HepG2 (cell line): ENCODE measurements around the gene NRGN. TPM values are rescaled to one million over a fixed set of nuclear protein-coding genes. Genes with fewer than 3 reads are reported as not detected.

Experiments
- CREB1 ChIP-seq, 2 experiments: fragments of 450-650 bp in 1 of 2; IDR thresholded peaks; 2 replicates each; pipeline ENCODE4 v1.6.1; 2016 to 2017; ENCODE audit warnings: control low read depth in 1 of 2, mild to moderate bottlenecking in 1 of 2, missing compliant biosample characterization in 1 of 2, missing genetic modification characterization in 1 of 2
- CREBL2 ChIP-seq: sonication (generic); formaldehyde crosslinking; IDR thresholded peaks from 2 replicates; pipeline ENCODE4 v1.8.1; 2023; ENCODE audit warnings: missing genetic modification reagents, mild to moderate bottlenecking, borderline replicate concordance
- FOSL1 ChIP-seq: sonication (generic); formaldehyde crosslinking; IDR thresholded peaks from 2 replicates; pipeline ENCODE4 v1.9.0; 2021; ENCODE audit warnings: missing genetic modification reagents, borderline replicate concordance
- FOXK1 ChIP-seq: sonication (generic); formaldehyde crosslinking; IDR thresholded peaks from 2 replicates; pipeline ENCODE4 v1.4.0; 2020; ENCODE audit warnings: low read depth, missing genetic modification reagents, borderline replicate concordance
- FOXM1 ChIP-seq: sonication (generic); formaldehyde crosslinking; IDR thresholded peaks from 2 replicates; pipeline ENCODE4 v1.5.0; 2020; ENCODE audit warnings: missing genetic modification reagents
- MYC ChIP-seq: sonication (generic); formaldehyde crosslinking; IDR thresholded peaks from 2 replicates; pipeline ENCODE4 v1.9.0; 2021; ENCODE audit warnings: missing genetic modification reagents, borderline replicate concordance
- RNF2 ChIP-seq: fragments of 450-650 bp; conservative IDR thresholded peaks from 2 replicates; pipeline ENCODE4 v1.6.1; 2016; ENCODE audit warnings: low read depth
- SATB2 ChIP-seq: sonication (generic); formaldehyde crosslinking; IDR thresholded peaks from 2 replicates; pipeline ENCODE4 v1.5.0; 2020; ENCODE audit warnings: missing genetic modification reagents
- SMAD3 ChIP-seq: sonication (generic); formaldehyde crosslinking; IDR thresholded peaks from 2 replicates; pipeline ENCODE4 v1.4.0; 2020; ENCODE audit warnings: missing genetic modification reagents
- SOX5 ChIP-seq: IDR thresholded peaks from 2 replicates; pipeline ENCODE4 v1.6.1; 2016; ENCODE audit warnings: borderline replicate concordance
- SP2 ChIP-seq: sonication (generic); formaldehyde crosslinking; IDR thresholded peaks from 2 replicates; pipeline ENCODE4 v1.5.1; 2020; ENCODE audit warnings: mild to moderate bottlenecking, missing genetic modification reagents
- THAP11 ChIP-seq: IDR thresholded peaks from 2 replicates; pipeline ENCODE4 v1.6.1; 2016; ENCODE audit warnings: missing biosample characterization, missing genetic modification reagents
- ZBTB39 ChIP-seq: sonication (generic); formaldehyde crosslinking; IDR thresholded peaks from 2 replicates; pipeline ENCODE4 v1.5.0; 2020; ENCODE audit warnings: missing genetic modification reagents
- ZHX2 ChIP-seq, 2 experiments: sonication (generic) in 1 of 2; formaldehyde crosslinking in 1 of 2; IDR thresholded peaks; 2 replicates each; pipeline versions ENCODE4 v1.6.1 to v1.9.0; 2014 to 2022; ENCODE audit warnings: antibody characterized with exemption in 1 of 2, borderline replicate concordance in 1 of 2, inconsistent platforms in 1 of 2, low read depth in 1 of 2, missing genetic modification reagents in 1 of 2
- ZKSCAN5 ChIP-seq: sonication (generic); formaldehyde crosslinking; IDR thresholded peaks from 2 replicates; pipeline ENCODE4 v1.5.1; 2020; ENCODE audit warnings: mild to moderate bottlenecking, missing genetic modification reagents
- ZNF225 ChIP-seq: sonication (generic); formaldehyde crosslinking; IDR thresholded peaks from 2 replicates; pipeline ENCODE4 v1.4.0; 2020; ENCODE audit warnings: mild to moderate bottlenecking, missing genetic modification reagents
- ZNF296 ChIP-seq: sonication (generic); formaldehyde crosslinking; conservative IDR thresholded peaks from 2 replicates; pipeline ENCODE4 v1.5.0; 2020; ENCODE audit warnings: mild to moderate bottlenecking, missing genetic modification reagents
- ZNF850 ChIP-seq: sonication (generic); formaldehyde crosslinking; conservative IDR thresholded peaks from 2 replicates; pipeline ENCODE4 v1.9.0; 2021; ENCODE audit warnings: mild to moderate bottlenecking, missing genetic modification reagents
- polyA plus RNA-seq, 8 experiments: library from polyadenylated mRNA; depleted of rRNA in 3 of 8; stranded (reverse) in 7 of 8; unstranded in 1 of 8; fragments of >200 nt; fragmentation: Illumina TruSeq in 4 of 8; extraction: Trizol in 4 of 8; gene quantifications; 2 replicates each; pipeline versions ENCODE4 v1.2.1 to v1.2.3, GENCODE V29; 2011 to 2016; ENCODE audit warnings: low read depth in 4 of 8, missing spikeins in 1 of 8, mixed read lengths in 1 of 8; ENCODE audit not compliant: insufficient read depth in 1 of 8
- total RNA-seq, 5 experiments: library from RNA; depleted of rRNA; stranded (reverse); fragments of >200 nt; fragmentation: Illumina TruSeq; extraction: Trizol; gene quantifications; 2 replicates each; pipeline ENCODE4 v1.2.3, GENCODE V29; 2016; ENCODE audit warnings: low read depth in 1 of 5

The NRGN gene
- total and polyA plus RNA-seq, 2 of the 13 experiments (the other 11 are each of a cell fraction or from before 2014, with no cell fraction given) = 0.22 TPM; not detected in 1

- TF ChIP-seq FOSL1 = no peak
- no peak; the same call in 1 of the 2 replicates for TF ChIP-seq ZNF225
- peak; percentile 59; the same call in 1 of the 2 replicates for TF ChIP-seq CREBL2
- TF ChIP-seq FOXK1 (CRISPR knock-in tag) = 0 out of 2 replicates have a peak, but pooled peaks have one; percentile 17
- no peak for TF ChIP-seq ZHX2 (IDR thresholded peaks at IDR 0.05; ENCODE audit: low read depth)
- peak; percentile 38; the same call in 1 of the 2 replicates for TF ChIP-seq ZHX2 (CRISPR knock-in tag; IDR thresholded peaks at IDR 0.05; ENCODE audit: borderline replicate concordance)
- TF ChIP-seq SP2 = no peak
- TF ChIP-seq ZBTB39 (CRISPR knock-in tag) = no peak
- TF ChIP-seq FOXM1 (CRISPR knock-in tag) = no peak
- no peak for TF ChIP-seq ZKSCAN5 (CRISPR knock-in tag)
- TF ChIP-seq SOX5 (CRISPR knock-in tag) = no peak
- TF ChIP-seq ZNF296 (CRISPR knock-in tag) = peak; percentile 70; the same call in 1 of the 2 replicates
- no peak; the same call in 1 of the 2 replicates for TF ChIP-seq MYC (CRISPR knock-in tag)
- peak; percentile 89; the same call in 1 of the 2 replicates for TF ChIP-seq SATB2 (CRISPR knock-in tag)
- TF ChIP-seq THAP11 = peak; percentile 27
- no peak for TF ChIP-seq CREB1 (IDR thresholded peaks at IDR 0.05)
- TF ChIP-seq CREB1 (CRISPR knock-in tag; IDR thresholded peaks at IDR 0.05) = no peak
- TF ChIP-seq RNF2 = 0 out of 2 replicates have a peak, but pooled peaks have one; percentile 58
- TF ChIP-seq SMAD3 (CRISPR knock-in tag) = 0 out of 2 replicates have a peak, but pooled peaks have one; percentile 15
- TF ChIP-seq ZNF850 (CRISPR knock-in tag) = 0 out of 2 replicates have a peak, but pooled peaks have one; percentile 55
Observed at GRCh38 chr11:124759266-124760204, 19.8 kb downstream of the NRGN start (continued).
